D721Med (cell line): ENCODE results near the gene DIS3L2.

Source experiments
- DNase-seq: peaks from one replicate; pipeline ENCODE4 v3.0.0; 2011; ENCODE audit warnings: low spot score; ENCODE audit not compliant: insufficient read length
- FAIRE-seq: peaks from 2 replicates; lab custom pipeline; 2011; peaks lifted over from hg19 to GRCh38; lab: Jason Lieb, UNC
- TF ChIP-seq, protein P1 (sequence below): IDR thresholded peaks from 2 replicates; pipeline ENCODE4 v1.5.1; 2012; ENCODE audit warnings: mild to moderate bottlenecking, control low read depth; ENCODE audit not compliant: insufficient read depth; ENCODE audit errors: missing control alignments

DIS3L2 gene

DNA sequence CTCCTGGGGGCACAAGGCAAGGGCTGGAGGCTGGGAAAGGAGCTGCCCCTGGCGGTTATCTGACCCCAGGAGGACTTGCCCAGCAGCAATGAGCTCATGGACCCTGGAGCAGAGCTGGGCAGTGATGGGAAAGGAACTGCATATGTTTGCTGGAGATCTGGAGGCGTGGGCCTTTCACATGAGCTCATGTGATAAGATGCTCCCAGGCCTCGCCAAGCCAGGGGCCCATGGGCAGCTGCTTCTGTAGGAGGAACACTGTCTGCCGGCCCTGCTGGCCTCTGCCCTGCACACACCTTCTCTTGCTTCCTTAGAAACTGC lies 26.3 kb upstream of the DIS3L2 start:
- DNase-seq (no peak), FAIRE-seq (no peak)
- TF ChIP-seq, protein P1, sequence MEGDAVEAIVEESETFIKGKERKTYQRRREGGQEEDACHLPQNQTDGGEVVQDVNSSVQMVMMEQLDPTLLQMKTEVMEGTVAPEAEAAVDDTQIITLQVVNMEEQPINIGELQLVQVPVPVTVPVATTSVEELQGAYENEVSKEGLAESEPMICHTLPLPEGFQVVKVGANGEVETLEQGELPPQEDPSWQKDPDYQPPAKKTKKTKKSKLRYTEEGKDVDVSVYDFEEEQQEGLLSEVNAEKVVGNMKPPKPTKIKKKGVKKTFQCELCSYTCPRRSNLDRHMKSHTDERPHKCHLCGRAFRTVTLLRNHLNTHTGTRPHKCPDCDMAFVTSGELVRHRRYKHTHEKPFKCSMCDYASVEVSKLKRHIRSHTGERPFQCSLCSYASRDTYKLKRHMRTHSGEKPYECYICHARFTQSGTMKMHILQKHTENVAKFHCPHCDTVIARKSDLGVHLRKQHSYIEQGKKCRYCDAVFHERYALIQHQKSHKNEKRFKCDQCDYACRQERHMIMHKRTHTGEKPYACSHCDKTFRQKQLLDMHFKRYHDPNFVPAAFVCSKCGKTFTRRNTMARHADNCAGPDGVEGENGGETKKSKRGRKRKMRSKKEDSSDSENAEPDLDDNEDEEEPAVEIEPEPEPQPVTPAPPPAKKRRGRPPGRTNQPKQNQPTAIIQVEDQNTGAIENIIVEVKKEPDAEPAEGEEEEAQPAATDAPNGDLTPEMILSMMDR, result no peak

GRCh38 chr2:231935815-231936214 lies 25.7 kb upstream of the DIS3L2 start:
- TF ChIP-seq, protein P1, result no peak
- DNase-seq, result no peak
- no peak for FAIRE-seq

GRCh38 chr2:231936491-231936890 lies 25.0 kb upstream of the DIS3L2 start:
- no peak for FAIRE-seq
- DNase-seq, result no peak
- TF ChIP-seq, protein P1, result no peak

DNA sequence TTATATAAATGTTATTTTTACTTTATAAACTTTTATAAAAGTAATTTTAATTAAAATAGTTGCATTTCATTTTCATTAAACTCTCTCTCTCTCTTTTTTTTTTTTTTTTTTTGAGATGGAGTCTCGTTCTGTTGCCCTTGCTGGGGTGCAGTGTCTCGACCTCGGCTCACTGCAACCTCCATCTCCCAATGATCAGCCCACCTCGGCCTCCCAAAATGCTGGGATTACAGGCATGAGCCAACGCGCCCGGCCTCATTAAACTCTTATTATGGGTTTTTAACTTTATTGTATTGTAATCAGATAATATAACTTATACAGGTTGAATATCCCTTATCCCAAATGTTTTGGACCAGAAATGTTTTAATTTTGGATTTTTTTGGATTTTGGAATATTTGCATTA lies 24.5 kb upstream of the DIS3L2 start:
- TF ChIP-seq, protein P1, result no peak
- no peak for FAIRE-seq

DNA sequence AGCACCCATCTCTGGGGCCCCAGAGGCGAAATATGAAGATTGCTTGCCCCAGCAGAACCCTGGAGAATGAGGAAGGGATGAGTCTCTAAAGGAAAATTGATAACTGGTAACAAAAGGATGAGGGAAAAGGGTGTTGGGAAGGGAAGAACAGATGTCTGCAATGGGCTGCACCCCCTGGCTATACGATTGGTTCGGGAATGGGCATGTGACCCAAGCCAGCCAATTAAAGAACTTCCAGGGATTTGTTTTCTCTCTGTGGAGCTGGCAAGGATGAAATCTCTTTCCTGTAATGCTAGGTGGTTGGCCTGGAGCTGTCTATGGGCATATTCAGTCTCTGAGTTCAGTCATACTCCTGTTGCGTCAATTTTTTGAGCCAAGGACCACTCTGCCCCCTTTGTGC lies 22.5 kb upstream of the DIS3L2 start:
- DNase-seq, result no peak
- TF ChIP-seq, protein P1, result no peak
- no peak for FAIRE-seq

More for the DNA sequence above, 24.5 kb upstream of the DIS3L2 start:
- no peak for DNase-seq

DNA sequence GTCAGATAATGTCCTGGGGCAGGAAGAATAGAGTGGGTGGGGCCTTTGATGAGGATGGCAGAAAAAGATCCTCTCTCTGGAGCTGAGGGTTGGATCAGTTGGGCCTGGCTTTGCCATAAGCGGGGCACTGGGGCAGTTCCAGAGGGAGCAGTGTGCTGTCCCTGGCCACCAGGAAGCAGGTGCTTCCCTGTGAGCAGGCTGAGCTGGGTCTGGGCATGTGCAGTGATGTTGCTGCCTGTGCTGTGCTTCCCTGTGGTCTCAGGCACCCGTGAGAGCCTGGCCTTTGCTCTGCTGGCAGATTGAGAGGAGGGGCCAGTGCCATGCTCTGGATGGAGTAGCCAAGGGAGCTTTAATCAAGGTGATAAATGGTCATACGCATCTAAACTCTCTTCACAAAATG lies 20.7 kb upstream of the DIS3L2 start:
- FAIRE-seq (no peak), DNase-seq (no peak)
- TF ChIP-seq, protein P1, result no peak

- TF ChIP-seq, protein P1, result no peak
- no peak for FAIRE-seq
These were observed 19.8 kb upstream of the DIS3L2 start for GRCh38 chr2:231941673-231942072.

More at GRCh38 chr2:231941673-231942072, 19.8 kb upstream of the DIS3L2 start:
- DNase-seq, result no peak
